ENCODE results near the gene RAB8B.

DNA sequence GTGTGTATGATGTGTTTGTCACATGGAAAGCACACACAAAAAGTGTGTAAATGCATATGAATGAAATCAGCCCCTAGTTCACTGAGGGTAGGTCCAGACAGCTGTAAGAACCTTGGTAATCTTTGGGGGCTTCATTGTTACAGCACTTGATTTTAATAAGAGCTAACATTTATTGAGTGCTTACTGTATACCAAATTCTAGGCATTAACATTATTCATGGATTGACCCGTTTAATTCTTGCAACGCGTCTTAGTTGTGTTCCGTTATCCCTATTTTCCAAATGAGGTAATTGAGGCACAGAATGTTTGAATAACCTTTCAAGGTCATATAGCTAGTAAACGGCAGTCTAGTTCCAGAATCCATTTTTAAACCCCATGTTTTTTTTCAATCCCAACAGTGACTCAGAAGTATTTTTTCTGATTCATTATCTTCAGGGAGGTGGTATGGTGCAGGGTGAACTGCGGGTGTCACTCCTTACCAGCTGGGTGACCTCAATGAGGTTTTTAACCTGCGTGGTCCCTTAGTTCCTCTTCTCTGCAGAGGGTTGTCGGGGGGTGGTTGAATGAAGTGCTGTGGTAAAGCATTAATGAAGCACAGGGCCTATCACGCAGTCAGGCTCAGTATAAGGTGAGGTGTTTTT lies 14.2 kb downstream of the RAB8B start:
- TF ChIP-seq, protein P1, sequence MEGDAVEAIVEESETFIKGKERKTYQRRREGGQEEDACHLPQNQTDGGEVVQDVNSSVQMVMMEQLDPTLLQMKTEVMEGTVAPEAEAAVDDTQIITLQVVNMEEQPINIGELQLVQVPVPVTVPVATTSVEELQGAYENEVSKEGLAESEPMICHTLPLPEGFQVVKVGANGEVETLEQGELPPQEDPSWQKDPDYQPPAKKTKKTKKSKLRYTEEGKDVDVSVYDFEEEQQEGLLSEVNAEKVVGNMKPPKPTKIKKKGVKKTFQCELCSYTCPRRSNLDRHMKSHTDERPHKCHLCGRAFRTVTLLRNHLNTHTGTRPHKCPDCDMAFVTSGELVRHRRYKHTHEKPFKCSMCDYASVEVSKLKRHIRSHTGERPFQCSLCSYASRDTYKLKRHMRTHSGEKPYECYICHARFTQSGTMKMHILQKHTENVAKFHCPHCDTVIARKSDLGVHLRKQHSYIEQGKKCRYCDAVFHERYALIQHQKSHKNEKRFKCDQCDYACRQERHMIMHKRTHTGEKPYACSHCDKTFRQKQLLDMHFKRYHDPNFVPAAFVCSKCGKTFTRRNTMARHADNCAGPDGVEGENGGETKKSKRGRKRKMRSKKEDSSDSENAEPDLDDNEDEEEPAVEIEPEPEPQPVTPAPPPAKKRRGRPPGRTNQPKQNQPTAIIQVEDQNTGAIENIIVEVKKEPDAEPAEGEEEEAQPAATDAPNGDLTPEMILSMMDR (IDR thresholded peaks at IDR 0.05; ENCODE audit: insufficient read depth, low read length, poor library complexity, severe bottlenecking) = no peak
- TF ChIP-seq EZH2phosphoT487 (conservative IDR thresholded peaks at IDR 0.05; ENCODE audit: low read length) = no peak
